Skeletal muscle tissue (tissue), 4 donors: Measurements from ENCODE around the gene CD99L2. TPM values are rescaled to one million over a fixed set of nuclear protein-coding genes. Genes with fewer than 3 reads are reported as not detected.

Experiments
- H3K27ac ChIP-seq: one replicate; pipeline ENCODE4 v1.7.0; 2013; ENCODE audit warnings: mild to moderate bottlenecking, low read depth, low read length, inconsistent platforms
- H3K27me3 ChIP-seq, 3 donors: one replicate each; pipeline ENCODE4 v1.7.0; 2013; ENCODE audit warnings: low read length in 3 of 3; ENCODE audit not compliant: control insufficient read depth in 3 of 3, insufficient read depth in 3 of 3
- H3K36me3 ChIP-seq, 3 donors: one replicate each; pipeline ENCODE4 v1.7.0; 2013; ENCODE audit warnings: low read length in 3 of 3; ENCODE audit not compliant: control insufficient read depth in 3 of 3, insufficient read depth in 3 of 3
- H3K4me1 ChIP-seq, 3 donors: one replicate each; pipeline ENCODE4 v1.7.0; 2013; ENCODE audit warnings: low read length in 3 of 3, mild to moderate bottlenecking in 3 of 3; ENCODE audit not compliant: control insufficient read depth in 3 of 3, insufficient read depth in 3 of 3
- H3K4me3 ChIP-seq, 3 donors: one replicate each; pipeline ENCODE4 v1.7.0; 2013; ENCODE audit warnings: low read length in 3 of 3
- H3K9ac ChIP-seq, 3 donors: one replicate each; pipeline ENCODE4 v1.7.0; 2013; ENCODE audit warnings: low read length in 3 of 3, mild to moderate bottlenecking in 3 of 3, moderate library complexity in 2 of 3, low read depth in 1 of 3
- H3K9me3 ChIP-seq, 3 donors: one replicate each; pipeline ENCODE4 v1.7.0; 2013; ENCODE audit warnings: low read length in 3 of 3; ENCODE audit not compliant: control insufficient read depth in 3 of 3
- total RNA-seq: library from RNA; depleted of rRNA; stranded (reverse); fragments of >200 nt; gene quantifications from one replicate; pipeline ENCODE4 v1.2.3, GENCODE V29; 2014
- donor health status: Osteomylitis.

The CD99L2 gene
- total RNA-seq, 1 donor from 2014 or later = 25.1 TPM

DNA sequence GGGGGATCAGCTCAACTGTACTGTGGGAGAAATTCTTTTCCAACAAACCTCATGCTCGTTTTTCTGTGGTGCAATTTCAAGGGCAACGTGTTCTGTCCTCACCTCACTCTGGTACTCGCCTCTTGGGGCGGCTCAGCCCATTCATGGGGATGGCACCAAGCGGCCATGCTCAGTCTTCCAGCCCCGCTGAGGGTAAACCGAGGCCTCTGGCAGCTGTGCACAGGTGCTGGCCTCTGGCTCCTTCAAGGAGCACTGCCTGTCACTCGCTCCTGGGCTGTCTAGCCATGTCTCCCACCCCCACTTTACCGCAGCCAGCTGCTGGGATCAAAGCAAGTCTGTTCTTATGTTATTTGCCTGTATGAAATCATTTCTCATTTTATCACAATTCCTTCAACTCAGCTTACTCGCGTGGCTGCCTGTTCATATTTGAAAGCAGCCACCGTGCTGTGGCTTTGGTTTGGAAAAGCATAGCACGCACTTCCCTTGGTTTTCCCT lies 135.1 kb downstream of the CD99L2 start:
- Histone ChIP-seq H3K27ac (no peak overlapping the region), H3K36me3 (peaks cover 4 to 15% (median 9%) of the 10 kb centered on the region in 3 donors), H3K9ac (no peak overlapping the region), H3K27me3 (no peaks in the 10 kb centered on the region), H3K4me1 (peaks cover 0 to 14% (median 4%) of the 10 kb centered on the region in 3 donors), H3K4me3 (no peak overlapping the region), H3K9me3 (no peaks in the 10 kb centered on the region)

DNA sequence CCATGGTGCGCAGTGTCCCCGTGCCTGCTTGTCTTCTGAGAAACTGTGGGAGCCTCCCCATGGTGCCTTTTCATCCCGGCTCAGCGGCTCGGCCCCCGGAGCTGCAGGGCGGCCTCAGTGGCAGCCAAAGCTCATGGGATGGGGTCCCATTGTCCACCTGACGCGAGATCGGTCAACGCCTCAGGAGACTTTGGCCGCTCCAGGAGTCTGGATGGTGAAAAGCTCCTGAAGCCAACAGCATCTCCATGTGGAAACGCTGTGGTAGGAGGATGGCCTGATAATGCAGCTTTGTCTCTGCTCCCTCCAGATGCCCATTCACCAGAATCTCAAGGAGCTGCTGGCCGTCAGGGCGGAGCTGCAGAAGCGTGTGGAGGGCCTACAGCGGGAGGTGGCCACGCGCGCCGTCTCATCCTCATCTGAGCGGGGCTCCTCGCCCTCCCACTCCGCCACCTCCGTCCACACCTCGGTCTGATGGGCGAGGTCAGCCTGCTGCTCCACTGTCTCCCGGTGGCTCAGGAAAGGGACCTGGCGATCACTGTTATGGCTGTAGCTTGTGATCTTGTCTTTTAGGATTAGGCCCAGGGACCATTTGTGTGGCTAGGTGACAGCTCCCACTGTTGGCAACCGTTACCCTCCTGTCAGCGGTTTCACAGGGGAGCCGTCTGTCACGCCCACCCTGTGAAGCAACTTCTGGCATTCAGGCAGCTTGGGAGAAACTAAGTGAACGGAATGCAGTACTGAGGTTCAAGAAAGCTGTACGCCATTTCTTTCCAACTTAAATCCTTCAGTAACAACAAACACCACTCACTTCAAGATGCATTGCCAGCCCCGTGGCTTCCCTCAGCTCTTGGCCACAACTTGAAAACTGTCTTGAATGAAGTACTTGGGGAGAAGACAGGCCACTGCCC lies 136.0 kb downstream of the CD99L2 start:
- no peaks in the 10 kb centered on the region for H3K9me3 ChIP-seq
- H3K27me3 ChIP-seq = no peaks in the 10 kb centered on the region
- no peak overlapping the region for H3K27ac ChIP-seq
- no peak overlapping the region for H3K9ac ChIP-seq
- peaks cover 6 to 11% (median 9%) of the 10 kb centered on the region in 3 donors for H3K36me3 ChIP-seq
- H3K4me3 ChIP-seq = no peak overlapping the region
- peaks cover 0 to 13% (median 4%) of the 10 kb centered on the region in 3 donors for H3K4me1 ChIP-seq

DNA sequence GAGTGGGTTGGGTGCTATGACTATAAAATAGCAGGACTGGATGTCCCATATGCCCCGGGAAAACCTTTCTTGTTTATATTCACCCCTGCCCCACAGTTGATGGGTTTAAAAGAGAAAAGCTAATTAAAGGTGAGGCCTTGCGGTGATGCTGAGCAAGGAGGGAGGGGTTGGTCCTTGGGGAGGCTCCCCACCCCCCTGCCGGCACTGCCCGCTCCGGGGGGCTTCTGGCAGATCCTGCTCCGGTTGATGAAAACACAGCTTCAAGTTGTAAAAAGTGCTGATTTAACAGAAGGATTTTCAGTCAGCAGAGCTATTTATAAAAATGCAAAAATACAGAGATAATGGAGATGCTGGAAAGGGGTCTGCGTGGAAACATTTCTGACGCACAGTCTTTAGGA lies 136.7 kb downstream of the CD99L2 start:
- Histone ChIP-seq H3K36me3 (peaks cover 8 to 13% (median 11%) of the 10 kb centered on the region in 3 donors), H3K4me3 (no peak overlapping the region), H3K27me3 (no peaks in the 10 kb centered on the region), H3K9ac (no peak overlapping the region), H3K4me1 (peaks cover 0 to 6% (median 2%) of the 10 kb centered on the region in 3 donors), H3K9me3 (no peaks in the 10 kb centered on the region), H3K27ac (no peak overlapping the region)

DNA sequence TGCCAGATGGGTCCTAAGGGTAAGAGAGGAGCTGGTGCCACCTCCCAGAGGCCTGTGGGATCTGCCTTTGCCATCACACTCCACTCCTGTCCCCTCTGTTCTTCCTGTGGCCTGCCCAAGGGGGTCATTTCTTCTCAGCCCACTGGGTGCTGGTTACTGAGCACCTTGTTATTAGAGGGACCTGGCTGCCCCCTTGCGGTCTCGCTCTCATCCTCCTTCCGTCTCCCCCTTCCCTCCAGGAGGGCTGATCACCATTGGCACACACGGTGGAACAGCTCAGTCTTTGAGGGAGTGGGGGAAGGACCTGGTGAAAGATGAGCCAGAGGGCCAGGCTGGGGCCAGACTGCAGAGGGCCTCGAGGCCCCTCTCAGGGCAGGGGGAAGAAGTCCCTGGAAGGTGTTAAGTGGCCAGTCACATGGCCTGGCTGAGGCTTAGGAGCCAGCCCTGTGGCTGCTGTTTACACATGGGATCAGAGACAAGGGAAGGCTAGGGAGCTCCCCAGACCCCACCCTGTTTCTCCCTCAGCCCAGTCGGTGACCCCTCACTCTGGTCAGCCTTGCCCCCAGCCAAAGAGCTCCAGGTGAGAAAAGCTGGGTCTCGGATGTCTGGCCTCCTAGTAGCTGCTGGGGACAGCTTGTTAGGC lies 137.2 kb downstream of the CD99L2 start:
- H3K27me3 ChIP-seq = no peaks in the 10 kb centered on the region
- H3K9ac ChIP-seq = no peak overlapping the region
- peaks cover 0 to 6% (median 0%) of the 10 kb centered on the region in 3 donors for H3K4me1 ChIP-seq
- H3K27ac ChIP-seq = no peak overlapping the region
- no peaks in the 10 kb centered on the region for H3K9me3 ChIP-seq
- H3K36me3 ChIP-seq = peaks cover 8 to 13% (median 11%) of the 10 kb centered on the region in 3 donors
- H3K4me3 ChIP-seq = no peak overlapping the region

DNA sequence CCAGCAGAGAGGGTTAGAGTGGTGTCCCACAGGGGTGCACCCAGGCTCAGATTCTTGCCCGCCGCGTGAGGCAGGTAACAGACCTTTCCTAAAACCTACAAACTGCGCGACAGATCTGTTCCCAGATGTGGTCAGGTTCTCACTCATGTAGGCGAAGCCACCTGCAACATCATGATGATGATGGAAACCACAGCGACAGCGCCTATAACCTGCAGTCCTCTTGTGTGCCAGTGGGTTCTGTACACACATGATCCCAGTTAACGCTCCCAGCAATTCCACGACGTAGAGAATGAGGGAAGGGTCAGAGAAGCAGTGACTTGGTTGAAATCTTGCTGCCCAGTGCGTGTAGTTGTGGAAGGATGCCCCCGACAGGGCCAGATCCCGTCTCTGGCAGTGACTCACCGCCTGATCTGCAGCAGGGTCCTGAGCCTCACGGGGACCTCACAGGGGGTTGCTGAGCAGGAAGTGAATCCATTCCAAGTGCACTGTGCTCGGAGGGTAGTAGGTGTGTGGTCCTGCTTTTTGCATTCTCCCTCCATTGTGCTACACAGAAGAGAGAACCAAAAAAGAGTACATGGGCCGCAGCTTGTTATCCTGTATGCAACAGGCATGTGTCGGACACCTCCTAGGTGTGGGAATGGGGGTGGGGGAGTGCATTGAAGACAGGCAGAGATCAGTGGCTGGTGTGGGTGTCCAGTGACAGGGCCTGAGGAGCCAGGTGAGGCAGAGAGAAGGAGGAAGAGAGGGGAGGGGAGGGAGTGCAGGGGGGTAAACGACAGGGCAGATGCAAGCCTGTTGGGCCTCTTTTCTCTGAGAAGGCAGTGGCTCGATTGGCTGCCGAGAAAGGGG lies 138.7 kb downstream of the CD99L2 start:
- Histone ChIP-seq H3K4me3 (no peak overlapping the region), H3K27ac (no peak overlapping the region), H3K4me1 (peaks cover 0 to 6% (median 0%) of the 10 kb centered on the region in 3 donors), H3K36me3 (peaks cover 7 to 17% (median 11%) of the 10 kb centered on the region in 3 donors), H3K9ac (no peak overlapping the region), H3K27me3 (no peaks in the 10 kb centered on the region), H3K9me3 (no peaks in the 10 kb centered on the region)

DNA sequence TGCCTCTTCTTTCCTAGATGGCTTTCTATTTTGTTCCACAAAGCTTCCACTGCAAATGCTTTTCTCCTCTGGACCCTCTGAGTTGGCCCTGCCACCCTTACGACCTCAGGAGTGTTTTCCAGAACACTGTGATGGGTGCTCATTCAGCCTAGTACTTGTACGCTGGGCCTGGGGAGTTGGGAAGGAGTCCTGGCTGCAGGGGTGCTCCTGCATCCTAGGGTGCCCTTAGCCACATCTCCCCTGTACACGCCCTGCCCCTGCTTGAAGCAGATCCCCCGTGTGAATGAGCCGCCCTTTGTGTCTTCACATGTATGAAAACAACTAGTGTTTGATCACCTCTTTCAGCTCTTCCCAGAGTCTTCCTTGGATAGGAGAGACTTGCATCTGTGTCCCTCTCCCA lies 141.1 kb downstream of the CD99L2 start:
- peaks cover 7 to 17% (median 11%) of the 10 kb centered on the region in 3 donors for H3K36me3 ChIP-seq

DNA sequence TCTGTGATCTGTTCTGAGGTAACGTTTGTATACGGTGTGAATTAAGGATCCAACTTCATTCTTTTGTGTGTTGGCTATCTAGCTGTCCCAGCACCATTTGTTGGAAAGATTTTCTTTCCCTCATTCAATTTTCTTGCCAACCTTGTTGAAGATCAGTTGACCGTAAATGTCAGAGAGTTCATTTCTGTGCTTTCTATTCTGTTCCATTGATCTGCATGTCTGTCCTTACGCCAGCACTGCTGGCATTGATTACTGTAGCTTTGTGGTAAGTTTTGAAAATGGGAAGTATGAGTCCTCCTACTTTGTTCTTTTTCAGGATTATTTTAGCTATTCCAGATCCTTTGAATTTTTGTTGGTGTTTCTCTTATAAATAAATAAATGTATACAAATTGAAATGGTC lies 144.5 kb downstream of the CD99L2 start:
- Histone ChIP-seq H3K9me3 (no peaks in the 10 kb centered on the region), H3K36me3 (peaks cover 2 to 13% (median 13%) of the 10 kb centered on the region in 3 donors), H3K4me1 (peaks cover 0 to 3% (median 0%) of the 10 kb centered on the region in 3 donors), H3K9ac (no peak overlapping the region), H3K4me3 (no peak overlapping the region), H3K27ac (no peak overlapping the region), H3K27me3 (no peaks in the 10 kb centered on the region)

More for the DNA sequence above, 141.1 kb downstream of the CD99L2 start:
- H3K4me3 ChIP-seq = no peak overlapping the region
- H3K9me3 ChIP-seq = no peaks in the 10 kb centered on the region
- H3K27ac ChIP-seq = no peak overlapping the region
- no peaks in the 10 kb centered on the region for H3K4me1 ChIP-seq
- H3K9ac ChIP-seq = no peak overlapping the region
- H3K27me3 ChIP-seq = no peaks in the 10 kb centered on the region

DNA sequence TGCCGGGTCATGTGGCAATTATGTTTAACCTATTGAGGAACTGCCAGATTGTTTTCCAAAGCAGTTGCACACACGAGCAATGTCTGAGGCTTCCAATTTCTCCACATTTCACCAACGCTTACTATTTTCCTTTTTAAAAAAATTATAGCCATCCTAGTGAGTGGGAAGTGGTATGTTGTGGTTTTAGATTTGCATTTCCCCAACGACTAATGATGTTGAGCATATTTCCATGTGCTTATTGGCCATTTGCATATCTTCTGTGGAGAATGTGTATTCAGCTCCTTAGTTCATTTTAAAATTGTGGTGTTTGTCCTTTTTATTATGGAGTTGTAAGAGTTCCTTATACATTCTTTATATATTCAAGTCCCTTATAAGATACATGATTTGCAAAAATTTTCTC lies 145.1 kb downstream of the CD99L2 start:
- no peak overlapping the region for H3K9ac ChIP-seq
- H3K4me3 ChIP-seq = no peak overlapping the region
- H3K27me3 ChIP-seq = no peaks in the 10 kb centered on the region
- peaks cover 0 to 13% (median 12%) of the 10 kb centered on the region in 3 donors for H3K36me3 ChIP-seq
- H3K9me3 ChIP-seq = no peaks in the 10 kb centered on the region
- peaks cover 0 to 3% (median 0%) of the 10 kb centered on the region in 3 donors for H3K4me1 ChIP-seq
- no peak overlapping the region for H3K27ac ChIP-seq

DNA sequence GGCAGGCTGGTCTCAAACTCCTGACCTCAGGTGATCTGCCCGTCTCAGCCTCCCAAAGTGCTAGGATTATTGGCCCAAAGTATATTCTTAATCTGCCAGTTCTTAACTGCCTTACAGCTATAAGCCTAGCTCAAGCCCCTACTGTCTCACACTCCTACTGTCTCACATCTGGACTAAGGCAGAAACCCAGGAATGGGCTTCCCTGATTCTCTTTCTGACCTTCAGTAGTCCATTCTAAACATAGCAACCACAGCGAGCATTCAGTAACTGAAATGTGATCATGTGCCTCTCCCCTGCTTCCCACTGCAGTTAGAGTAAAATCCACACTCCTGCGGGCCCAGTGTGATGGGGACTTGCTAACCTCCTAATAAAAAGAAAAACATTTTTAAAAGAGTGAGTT lies 146.3 kb downstream of the CD99L2 start:
- H3K4me1 ChIP-seq = peaks cover 0 to 3% (median 0%) of the 10 kb centered on the region in 3 donors
- H3K9me3 ChIP-seq = no peaks in the 10 kb centered on the region
- H3K4me3 ChIP-seq = no peak overlapping the region
- H3K9ac ChIP-seq = no peak overlapping the region
- peaks cover 0 to 11% (median 10%) of the 10 kb centered on the region in 3 donors for H3K36me3 ChIP-seq
- H3K27ac ChIP-seq = no peak overlapping the region
- no peaks in the 10 kb centered on the region for H3K27me3 ChIP-seq
